OCI-LY7 (cell line): ENCODE data around the gene RDH13.
"Not testable (repeated sequence)": the region's sequence is repeated elsewhere in the genome, so short reads cannot be mapped to it uniquely, and the experiment has no call there.

Experiments used
- CTCF ChIP-seq: fragments of 200-600 bp; sonication (generic); conservative IDR thresholded peaks from 2 replicates; pipeline ENCODE4 v1.5.1; 2014; ENCODE audit warnings: mild to moderate bottlenecking, antibody characterized with exemption, low read length, moderate library complexity, mixed read lengths
- EZH2phosphoT487 ChIP-seq: fragments of 200-600 bp; sonication (generic); IDR thresholded peaks from 2 replicates; pipeline ENCODE4 v1.6.1; 2018; ENCODE audit warnings: low read depth, borderline replicate concordance, mild to moderate bottlenecking, mixed run types, antibody characterized with exemption, low read length, moderate library complexity, mixed read lengths

- TF ChIP-seq CTCF, EZH2phosphoT487: not testable (repeated sequence)
Observed at GRCh38 chr19:55107252-55107651, 44.3 kb upstream of the RDH13 start.
